ENCODE results near the gene MAP2K6. TPM values are rescaled to one million over a fixed set of nuclear protein-coding genes. Genes with fewer than 3 reads are reported as not detected.

The MAP2K6 gene
- polyA plus RNA-seq, 1 of the 3 experiments (the other 2 are of a cell fraction), result 6.7 TPM

GRCh38 chr17:69547947-69548346 lies 133.4 kb downstream of the MAP2K6 start:
- no peaks in the 10 kb centered on the region for H3K79me2 ChIP-seq (ENCODE audit: insufficient read depth)
- H3F3A ChIP-seq (replicated peaks; ENCODE audit: insufficient read depth), result no peaks in the 10 kb centered on the region
- H3K4me2 ChIP-seq, result no peak overlapping the region
- H3K27ac ChIP-seq (ENCODE audit: low read depth in 2 of 2, low read length in 1 of 2), result no peak overlapping the region
- ChIA-PET CTCF (interaction anchor here (1.2 to 3.2 kb wide), 5 partner anchors 9 to 59 kb away, joined by 3 to 18 read pairs (median 5); no protein-coding TSS in a partner anchor), POLR2A (no interaction called here)
- no peaks in the 10 kb centered on the region for H3K9me3 ChIP-seq
- TF ChIP-seq EP300 (IDR thresholded peaks at IDR 0.05; ENCODE audit: borderline replicate concordance in 1 of 2, low read depth in 1 of 2, low read length in 1 of 2) (no peak), USF1 (IDR thresholded peaks at IDR 0.05; ENCODE audit: borderline replicate concordance, low read depth) (no peak), TAF1 (IDR thresholded peaks at IDR 0.05; ENCODE audit: borderline replicate concordance, low read depth, low read length) (no peak), MEF2A (IDR thresholded peaks at IDR 0.05; ENCODE audit: borderline replicate concordance, low read depth) (no peak), FOXM1 (IDR thresholded peaks at IDR 0.05; ENCODE audit: low read depth) (no peak), RFX5 (IDR thresholded peaks at IDR 0.05; ENCODE audit: low read length) (no peak), NRF1 (IDR thresholded peaks at IDR 0.05; ENCODE audit: low read depth, low read length) (no peak)
- H3K36me3 ChIP-seq (replicated peaks in 1 of 2; ENCODE audit: control insufficient read depth in 1 of 2, insufficient read depth in 2 of 2, low read length in 1 of 2), result no peaks in the 10 kb centered on the region
- no peaks in the 10 kb centered on the region for H4K20me1 ChIP-seq (ENCODE audit: insufficient read depth)
- 88% methylated on average over 3 of the region's 3 CpGs for WGBS (ENCODE audit: low lambda C conversion rate)
- no peak overlapping the region for H2AFZ ChIP-seq (ENCODE audit: low read depth)
- no peak for DNase-seq
- H3K9me2 ChIP-seq, result no peaks in the 10 kb centered on the region
- no peaks in the 10 kb centered on the region for H3K27me3 ChIP-seq (ENCODE audit: insufficient read depth)
- no peak overlapping the region for H3K4me3 ChIP-seq (ENCODE audit: low read depth in 2 of 2, low read length in 1 of 2)
- no peaks in the 10 kb centered on the region for H3K4me1 ChIP-seq (ENCODE audit: control insufficient read depth in 1 of 2, insufficient read depth in 2 of 2, low read depth in 1 of 2, low read length in 1 of 2)
- H3K9ac ChIP-seq, result no peak overlapping the region

GRCh38 chr17:69551212-69552010 lies 136.9 kb downstream of the MAP2K6 start:
- H4K20me1 ChIP-seq (ENCODE audit: insufficient read depth), result no peaks in the 10 kb centered on the region
- TF ChIP-seq NFIC (IDR thresholded peaks at IDR 0.05; ENCODE audit: borderline replicate concordance), result no peak
- TF ChIP-seq REST (IDR thresholded peaks at IDR 0.05; ENCODE audit: low read depth, low read length), result no peak
- TF ChIP-seq GABPA (IDR thresholded peaks at IDR 0.05; ENCODE audit: low read depth), result no peak
- TF ChIP-seq TCF12 (IDR thresholded peaks at IDR 0.05), result no peak
- no peak overlapping the region for H3K9ac ChIP-seq
- POLR2A ChIA-PET, result no interaction called here
- H3K4me1 ChIP-seq (ENCODE audit: control insufficient read depth in 1 of 2, insufficient read depth in 2 of 2, low read depth in 1 of 2, low read length in 1 of 2), result no peaks in the 10 kb centered on the region
- H3K27ac ChIP-seq (ENCODE audit: low read depth in 2 of 2, low read length in 1 of 2), result no peak overlapping the region
- H3K4me3 ChIP-seq (ENCODE audit: low read depth in 2 of 2, low read length in 1 of 2), result no peak overlapping the region
- H3K36me3 ChIP-seq (replicated peaks in 1 of 2; ENCODE audit: control insufficient read depth in 1 of 2, insufficient read depth in 2 of 2, low read length in 1 of 2), result peaks cover 2 to 3% of the 10 kb centered on the region in 2 experiments
- H2AFZ ChIP-seq (ENCODE audit: low read depth), result no peak overlapping the region
- no peaks in the 10 kb centered on the region for H3K9me3 ChIP-seq
- DNase-seq, result no peak
- no peaks in the 10 kb centered on the region for H3F3A ChIP-seq (replicated peaks; ENCODE audit: insufficient read depth)
- no peak overlapping the region for H3K4me2 ChIP-seq
- CTCF ChIA-PET, result interaction anchor here (0.7 to 3.0 kb wide), 7 partner anchors 8 to 85 kb away, joined by 3 to 17 read pairs (median 4); no protein-coding TSS in a partner anchor
- WGBS (ENCODE audit: low lambda C conversion rate), result 100% methylated on average over 1 of the region's 1 CpG
- H3K27me3 ChIP-seq (ENCODE audit: insufficient read depth), result no peaks in the 10 kb centered on the region
- no peaks in the 10 kb centered on the region for H3K79me2 ChIP-seq (ENCODE audit: insufficient read depth)
- no peaks in the 10 kb centered on the region for H3K9me2 ChIP-seq
